PC-9 (cell line): ENCODE measurements around the gene ELAVL1. TPM values are rescaled to one million over a fixed set of nuclear protein-coding genes. Genes with fewer than 3 reads are reported as not detected.
A peak's percentile ranks its signal among the peaks of the same experiment; 100 is the strongest.

Source experiments
- BruUV-seq: library from RNA; stranded (reverse); fragments of 400-500 nt; replicated peaks from 2 replicates; lab custom pipeline; 2021; lab: Mats Ljungman, UMichigan
- CTCF ChIA-PET: fragments of 300-600 bp; sonication (Branson Sonifier 250); formaldehyde crosslinking; loops from one replicate; lab custom pipeline; 2022; ENCODE audit warnings: antibody characterized with exemption; lab: Charles Lee
- POLR2A ChIA-PET: fragments of 300-600 bp; sonication (Branson Sonifier 250); formaldehyde crosslinking; loops from one replicate; lab custom pipeline; 2022; ENCODE audit warnings: antibody characterized with exemption; ENCODE audit not compliant: unreplicated experiment; lab: Charles Lee
- DNase-seq, 2 experiments: peaks; one replicate each; pipeline versions ENCODE4 v3.0.0 to v3.0.0-alpha.2; 2015 to 2022; ENCODE audit warnings: mixed read lengths in 1 of 2
- H2AFZ ChIP-seq: fragments of 200-600 bp; sonication (generic); 2 replicates; pipeline ENCODE4 v1.8.1; 2017; ENCODE audit warnings: antibody characterized with exemption
- H3F3A ChIP-seq: fragments of 200-600 bp; sonication (generic); 2 replicates; pipeline ENCODE4 v1.8.1; 2017; ENCODE audit warnings: antibody characterized with exemption, mild to moderate bottlenecking, low read depth; ENCODE audit not compliant: insufficient read depth
- H3K27ac ChIP-seq: fragments of 200-600 bp; sonication (generic); 2 replicates; pipeline ENCODE4 v1.6.1; 2016; ENCODE audit warnings: mixed run types
- H3K27me3 ChIP-seq: fragments of 200-600 bp; sonication (generic); 2 replicates; pipeline ENCODE4 v1.6.1; 2016; ENCODE audit warnings: low read depth, mixed run types; ENCODE audit not compliant: insufficient read depth
- H3K36me3 ChIP-seq: fragments of 200-600 bp; sonication (generic); 2 replicates; pipeline ENCODE4 v1.6.1; 2016; ENCODE audit warnings: low read depth, mixed run types
- H3K4me1 ChIP-seq: fragments of 200-600 bp; sonication (generic); replicated peaks from 2 replicates; pipeline ENCODE4 v1.6.1; 2016; ENCODE audit warnings: mixed run types; ENCODE audit not compliant: insufficient read depth
- H3K4me2 ChIP-seq: fragments of 200-600 bp; sonication (generic); 2 replicates; pipeline ENCODE4 v1.6.1; 2017; ENCODE audit warnings: mixed run types
- H3K4me3 ChIP-seq: fragments of 200-600 bp; sonication (generic); 2 replicates; pipeline ENCODE4 v1.6.1; 2016; ENCODE audit warnings: mixed run types
- H3K79me2 ChIP-seq: fragments of 200-600 bp; sonication (generic); 2 replicates; pipeline ENCODE4 v1.6.1; 2017; ENCODE audit warnings: low read depth, mixed run types
- H3K9me2 ChIP-seq: fragments of 200-600 bp; sonication (generic); 2 replicates; pipeline ENCODE4 v1.8.1; 2017; ENCODE audit warnings: mild to moderate bottlenecking; ENCODE audit not compliant: insufficient read depth
- H3K9me3 ChIP-seq: fragments of 200-600 bp; sonication (generic); 2 replicates; pipeline ENCODE4 v1.8.1; 2016; ENCODE audit warnings: low read depth; ENCODE audit not compliant: insufficient read depth
- H4K20me1 ChIP-seq: fragments of 200-600 bp; sonication (generic); 2 replicates; pipeline ENCODE4 v1.8.1; 2017; ENCODE audit not compliant: insufficient read depth
- EZH2 ChIP-seq: fragments of 200-600 bp; sonication (generic); IDR thresholded peaks from 2 replicates; pipeline ENCODE4 v1.8.0; 2017; ENCODE audit warnings: antibody characterized with exemption, low read depth
- intact Hi-C: fragments of 100-400 bp; cut with micrococcal nuclease; formaldehyde crosslinking; loops from one replicate; pipeline ENCODE4 v1.10.0; 2022; ENCODE audit not compliant: unreplicated experiment
- total RNA-seq: library from RNA; stranded (reverse); gene quantifications from 2 replicates; pipeline ENCODE4 v1.2.3, GENCODE V29; 2021
- TF ChIP-seq, protein P1 (sequence below): fragments of 200-600 bp; sonication (generic); conservative IDR thresholded peaks from 2 replicates; pipeline ENCODE4 v1.6.1; 2017; ENCODE audit warnings: mixed run types, antibody characterized with exemption, mild to moderate bottlenecking, moderate library complexity

Gene ELAVL1
- total RNA-seq, 1 experiment from 2014 or later: 108 TPM

DNA sequence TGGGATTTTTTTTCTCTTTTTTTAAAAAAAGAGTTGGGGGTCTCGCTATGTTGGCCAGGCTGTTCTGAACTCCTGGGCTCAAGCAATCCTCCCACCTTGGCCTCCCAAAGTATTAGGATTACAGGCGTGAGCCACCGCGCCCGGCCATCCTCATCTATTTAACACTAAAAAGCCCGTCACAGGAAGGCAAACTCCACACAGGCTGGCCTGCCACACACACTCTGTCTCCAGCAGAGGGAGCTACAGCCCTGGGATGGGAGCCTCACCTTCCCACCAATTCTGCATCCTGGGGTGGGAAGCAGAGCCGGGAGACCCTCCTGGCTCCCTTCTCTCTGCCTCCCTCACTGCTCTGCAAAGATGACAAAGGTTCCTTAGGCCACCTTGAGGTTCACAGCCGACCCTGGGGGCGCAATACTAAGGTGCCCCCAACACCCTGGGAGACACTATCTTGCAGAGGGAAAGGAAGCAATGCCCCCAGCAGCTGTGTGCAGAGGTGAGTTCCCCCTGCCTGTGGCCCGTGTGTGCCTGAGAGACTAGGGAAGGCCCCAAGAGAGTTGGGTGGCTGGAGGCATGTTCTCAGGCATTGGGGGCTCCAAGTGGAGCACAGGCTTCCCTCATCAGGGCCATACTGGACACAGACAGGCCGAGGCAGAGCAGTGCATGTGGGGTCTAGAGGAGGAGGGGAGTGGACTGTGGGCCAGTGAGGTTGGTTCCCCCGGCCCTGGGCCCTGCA is 34.6 kb downstream of the ELAVL1 start:
- Histone ChIP-seq H3K9me2 (no peaks in the 10 kb centered on the region), H3K4me1 (no peaks in the 10 kb centered on the region), H3K27me3 (no peaks in the 10 kb centered on the region), H2AFZ (no peak overlapping the region), H3K27ac (no peak overlapping the region), H4K20me1 (peaks cover 39% of the 10 kb centered on the region), H3K4me2 (no peak overlapping the region), H3F3A (peaks cover 16% of the 10 kb centered on the region), H3K4me3 (no peak overlapping the region), H3K9me3 (no peaks in the 10 kb centered on the region), H3K36me3 (peaks cover 11% of the 10 kb centered on the region; the same call in 1 of the 2 replicates), H3K79me2 (no peaks in the 10 kb centered on the region)
- DNase-seq: peak in 1 of 2 experiments; percentile 46
- POLR2A ChIA-PET: interaction anchor here (0.5 kb wide), 1 partner anchor 34 kb away, joined by 8 read pairs; no protein-coding TSS in a partner anchor
- BruUV-seq: no TSS peak
- CTCF ChIA-PET: interaction anchor here (0.6 to 1.0 kb wide), 3 partner anchors 30 to 100 kb away, joined by 3 to 7 read pairs (median 7); no protein-coding TSS in a partner anchor
- no peak for TF ChIP-seq EZH2
- TF ChIP-seq, protein P1, sequence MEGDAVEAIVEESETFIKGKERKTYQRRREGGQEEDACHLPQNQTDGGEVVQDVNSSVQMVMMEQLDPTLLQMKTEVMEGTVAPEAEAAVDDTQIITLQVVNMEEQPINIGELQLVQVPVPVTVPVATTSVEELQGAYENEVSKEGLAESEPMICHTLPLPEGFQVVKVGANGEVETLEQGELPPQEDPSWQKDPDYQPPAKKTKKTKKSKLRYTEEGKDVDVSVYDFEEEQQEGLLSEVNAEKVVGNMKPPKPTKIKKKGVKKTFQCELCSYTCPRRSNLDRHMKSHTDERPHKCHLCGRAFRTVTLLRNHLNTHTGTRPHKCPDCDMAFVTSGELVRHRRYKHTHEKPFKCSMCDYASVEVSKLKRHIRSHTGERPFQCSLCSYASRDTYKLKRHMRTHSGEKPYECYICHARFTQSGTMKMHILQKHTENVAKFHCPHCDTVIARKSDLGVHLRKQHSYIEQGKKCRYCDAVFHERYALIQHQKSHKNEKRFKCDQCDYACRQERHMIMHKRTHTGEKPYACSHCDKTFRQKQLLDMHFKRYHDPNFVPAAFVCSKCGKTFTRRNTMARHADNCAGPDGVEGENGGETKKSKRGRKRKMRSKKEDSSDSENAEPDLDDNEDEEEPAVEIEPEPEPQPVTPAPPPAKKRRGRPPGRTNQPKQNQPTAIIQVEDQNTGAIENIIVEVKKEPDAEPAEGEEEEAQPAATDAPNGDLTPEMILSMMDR: peak; percentile 94
- intact Hi-C loops: loop anchor here (1.0 kb wide), 1 partner anchor 31 kb away; no protein-coding TSS in a partner anchor

DNA sequence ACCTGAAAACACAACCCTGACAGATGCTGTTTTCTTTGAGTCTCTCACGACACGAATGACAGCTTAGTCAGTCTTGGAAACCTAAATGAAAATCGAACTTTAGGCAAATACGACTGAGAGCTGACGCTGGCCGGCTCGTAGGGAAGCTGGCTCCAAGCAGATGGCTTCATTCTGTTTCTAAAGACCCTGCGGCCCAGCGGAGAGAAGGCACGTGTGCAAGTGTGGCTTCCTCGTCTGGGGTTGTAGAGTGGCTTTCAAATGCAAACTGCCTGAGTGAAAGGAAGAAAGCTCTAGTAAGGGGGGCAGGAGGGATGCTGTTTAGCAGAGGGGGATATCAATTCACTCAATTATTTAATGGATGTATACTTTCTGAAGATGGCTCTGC is 35.9 kb downstream of the ELAVL1 start:
- no peaks in the 10 kb centered on the region for H3K79me2 ChIP-seq
- no peaks in the 10 kb centered on the region for H3K9me2 ChIP-seq
- intact Hi-C loops: no loop called here
- no peak for TF ChIP-seq EZH2
- TF ChIP-seq, protein P1: no peak
- ChIA-PET POLR2A (no interaction called here), CTCF (no interaction called here)
- H3K4me2 ChIP-seq: no peak overlapping the region
- no TSS peak for BruUV-seq
- no peaks in the 10 kb centered on the region for H3K27me3 ChIP-seq
- H3F3A ChIP-seq: peaks cover 22% of the 10 kb centered on the region
- no peaks in the 10 kb centered on the region for H3K4me1 ChIP-seq
- peaks cover 20% of the 10 kb centered on the region for H3K36me3 ChIP-seq
- no peak overlapping the region for H2AFZ ChIP-seq
- no peak overlapping the region for H3K27ac ChIP-seq
- DNase-seq: no peak
- H3K4me3 ChIP-seq: no peak overlapping the region
- no peaks in the 10 kb centered on the region for H3K9me3 ChIP-seq
- H4K20me1 ChIP-seq: peaks cover 37% of the 10 kb centered on the region

DNA sequence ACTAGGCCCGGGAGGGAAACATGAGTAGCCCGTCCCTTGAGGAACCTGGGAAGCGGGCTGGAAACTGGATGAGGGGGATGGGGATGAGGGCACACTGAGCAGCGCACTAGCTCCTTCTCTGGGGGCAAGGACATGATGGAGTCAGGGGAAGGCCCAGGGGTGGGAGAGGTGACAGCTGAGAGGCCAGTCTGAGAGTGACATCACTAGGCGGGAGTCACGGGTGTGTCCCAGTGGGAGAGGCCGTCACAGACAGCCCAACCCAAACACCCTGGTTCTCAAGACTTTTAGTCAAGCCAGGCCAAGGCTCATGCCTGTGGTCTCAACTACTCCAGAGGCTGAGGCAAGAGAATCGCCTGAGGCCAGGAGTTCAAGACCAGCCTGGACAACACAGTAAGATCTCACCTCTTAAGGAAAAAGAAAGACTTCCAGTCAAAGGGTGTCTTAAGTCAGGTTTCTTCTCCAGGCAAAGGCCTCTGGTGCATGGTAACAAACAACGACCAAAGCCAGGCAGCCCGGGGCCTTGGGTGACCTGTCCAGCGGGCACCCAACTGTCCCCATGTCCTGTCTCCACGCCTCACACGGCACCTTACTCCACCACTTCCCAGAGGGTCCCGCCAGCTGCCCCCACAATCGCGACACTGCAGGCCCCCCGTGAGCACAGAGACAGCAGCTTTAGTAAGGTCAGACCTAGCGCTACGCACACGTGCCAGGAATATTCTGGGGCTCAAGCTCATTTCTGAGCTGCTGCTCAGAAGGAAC is 36.5 kb downstream of the ELAVL1 start:
- H3K9me2 ChIP-seq: no peaks in the 10 kb centered on the region
- CTCF ChIA-PET: no interaction called here
- TF ChIP-seq, protein P1: no peak
- no peak for TF ChIP-seq EZH2
- no peak overlapping the region for H3K4me3 ChIP-seq
- POLR2A ChIA-PET: no interaction called here
- no peak overlapping the region for H3K4me2 ChIP-seq
- no peaks in the 10 kb centered on the region for H3K27me3 ChIP-seq
- H4K20me1 ChIP-seq: peaks cover 35% of the 10 kb centered on the region
- H3K4me1 ChIP-seq: no peaks in the 10 kb centered on the region
- H2AFZ ChIP-seq: no peak overlapping the region
- no peak overlapping the region for H3K27ac ChIP-seq
- H3K36me3 ChIP-seq: peaks cover 22% of the 10 kb centered on the region
- no peaks in the 10 kb centered on the region for H3K79me2 ChIP-seq
- H3F3A ChIP-seq: peaks cover 25% of the 10 kb centered on the region
- H3K9me3 ChIP-seq: no peaks in the 10 kb centered on the region
- intact Hi-C loops: no loop called here
- no TSS peak for BruUV-seq
- DNase-seq: no peak
